H1 (cell line): ENCODE measurements around the gene CYBB. TPM values are rescaled to one million over a fixed set of nuclear protein-coding genes. Genes with fewer than 3 reads are reported as not detected.

Experiments
- HDAC2 ChIP-seq, 2 experiments: fragments of 300-600 bp in 1 of 2; sonication (generic) in 1 of 2; IDR thresholded peaks; 2 replicates each; pipeline ENCODE4 v1.6.1; 2011 to 2012; ENCODE audit warnings: low read depth in 2 of 2, low read length in 2 of 2, mild to moderate bottlenecking in 2 of 2, moderate library complexity in 2 of 2, borderline replicate concordance in 1 of 2, inconsistent platforms in 1 of 2
- PHF8 ChIP-seq: fragments of 200-600 bp; sonication (generic); conservative IDR thresholded peaks from 2 replicates; pipeline ENCODE4 v1.7.1; 2012; ENCODE audit warnings: low read depth, mild to moderate bottlenecking, inconsistent platforms, low read length, moderate library complexity
- RBBP5 ChIP-seq: IDR thresholded peaks from 2 replicates; pipeline ENCODE4 v1.7.1; 2012; ENCODE audit warnings: low read depth, mild to moderate bottlenecking, inconsistent platforms, low read length, moderate library complexity, borderline replicate concordance
- SP1 ChIP-seq: IDR thresholded peaks from 2 replicates; pipeline ENCODE4 v1.6.1; 2011; ENCODE audit warnings: low read depth, low read length
- SP4 ChIP-seq: IDR thresholded peaks from 2 replicates; pipeline ENCODE4 v1.6.1; 2012; ENCODE audit warnings: low read length, inconsistent platforms
- polyA plus RNA-seq, 7 experiments: library from polyadenylated mRNA; depleted of rRNA in 3 of 7; stranded (reverse) in 5 of 7; unstranded in 2 of 7; fragments of >200 nt in 5 of 7; fragments of 200-250 nt in 2 of 7; gene quantifications; 1 replicate in 5 of 7; 2 replicates in 1 of 7; 4 replicates in 1 of 7; pipeline versions ENCODE4 v1.2.1 to v1.2.3, GENCODE V29; 2011 to 2013; ENCODE audit warnings: missing spikeins in 2 of 7, mixed read lengths in 2 of 7
- total RNA-seq: library from RNA; stranded (reverse); fragmentation: NEBNext Ultra II Directional; extraction: Animal tissue kit (Norgen Biotek cat#: 25700); gene quantifications from 2 replicates; pipeline ENCODE4 v1.2.1, GENCODE V29; 2021
- TF ChIP-seq, protein P1 (sequence below): fragments of 300-600 bp; sonication (generic); IDR thresholded peaks from 2 replicates; pipeline ENCODE4 v1.7.1; 2012; ENCODE audit warnings: low read length, moderate library complexity, mild to moderate bottlenecking, inconsistent platforms; ENCODE audit not compliant: insufficient replicate concordance

Gene CYBB
- total and polyA plus RNA-seq, 2 of the 8 experiments (the other 6 are each of a cell fraction or from before 2014, with no cell fraction given), result 0.03 to 0.09 TPM

DNA sequence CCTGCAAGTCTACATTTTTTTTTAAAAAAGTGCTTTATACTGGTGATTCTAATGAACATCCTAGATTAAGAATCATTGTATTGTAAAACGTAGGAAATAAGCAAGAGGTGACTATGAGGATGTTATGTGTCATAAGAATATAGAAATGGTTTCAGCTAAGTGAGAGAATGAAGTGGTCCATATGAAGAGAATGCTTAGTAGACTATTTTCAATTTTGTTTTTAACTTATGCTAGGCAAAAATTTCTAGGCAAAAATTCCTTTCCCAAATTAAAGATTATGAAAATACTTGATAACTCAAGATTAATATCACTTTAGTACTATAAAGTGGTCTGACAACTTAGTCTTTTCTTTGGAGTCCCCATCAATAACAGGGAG is 66.7 kb downstream of the CYBB start (continued):
- TF ChIP-seq, protein P1, sequence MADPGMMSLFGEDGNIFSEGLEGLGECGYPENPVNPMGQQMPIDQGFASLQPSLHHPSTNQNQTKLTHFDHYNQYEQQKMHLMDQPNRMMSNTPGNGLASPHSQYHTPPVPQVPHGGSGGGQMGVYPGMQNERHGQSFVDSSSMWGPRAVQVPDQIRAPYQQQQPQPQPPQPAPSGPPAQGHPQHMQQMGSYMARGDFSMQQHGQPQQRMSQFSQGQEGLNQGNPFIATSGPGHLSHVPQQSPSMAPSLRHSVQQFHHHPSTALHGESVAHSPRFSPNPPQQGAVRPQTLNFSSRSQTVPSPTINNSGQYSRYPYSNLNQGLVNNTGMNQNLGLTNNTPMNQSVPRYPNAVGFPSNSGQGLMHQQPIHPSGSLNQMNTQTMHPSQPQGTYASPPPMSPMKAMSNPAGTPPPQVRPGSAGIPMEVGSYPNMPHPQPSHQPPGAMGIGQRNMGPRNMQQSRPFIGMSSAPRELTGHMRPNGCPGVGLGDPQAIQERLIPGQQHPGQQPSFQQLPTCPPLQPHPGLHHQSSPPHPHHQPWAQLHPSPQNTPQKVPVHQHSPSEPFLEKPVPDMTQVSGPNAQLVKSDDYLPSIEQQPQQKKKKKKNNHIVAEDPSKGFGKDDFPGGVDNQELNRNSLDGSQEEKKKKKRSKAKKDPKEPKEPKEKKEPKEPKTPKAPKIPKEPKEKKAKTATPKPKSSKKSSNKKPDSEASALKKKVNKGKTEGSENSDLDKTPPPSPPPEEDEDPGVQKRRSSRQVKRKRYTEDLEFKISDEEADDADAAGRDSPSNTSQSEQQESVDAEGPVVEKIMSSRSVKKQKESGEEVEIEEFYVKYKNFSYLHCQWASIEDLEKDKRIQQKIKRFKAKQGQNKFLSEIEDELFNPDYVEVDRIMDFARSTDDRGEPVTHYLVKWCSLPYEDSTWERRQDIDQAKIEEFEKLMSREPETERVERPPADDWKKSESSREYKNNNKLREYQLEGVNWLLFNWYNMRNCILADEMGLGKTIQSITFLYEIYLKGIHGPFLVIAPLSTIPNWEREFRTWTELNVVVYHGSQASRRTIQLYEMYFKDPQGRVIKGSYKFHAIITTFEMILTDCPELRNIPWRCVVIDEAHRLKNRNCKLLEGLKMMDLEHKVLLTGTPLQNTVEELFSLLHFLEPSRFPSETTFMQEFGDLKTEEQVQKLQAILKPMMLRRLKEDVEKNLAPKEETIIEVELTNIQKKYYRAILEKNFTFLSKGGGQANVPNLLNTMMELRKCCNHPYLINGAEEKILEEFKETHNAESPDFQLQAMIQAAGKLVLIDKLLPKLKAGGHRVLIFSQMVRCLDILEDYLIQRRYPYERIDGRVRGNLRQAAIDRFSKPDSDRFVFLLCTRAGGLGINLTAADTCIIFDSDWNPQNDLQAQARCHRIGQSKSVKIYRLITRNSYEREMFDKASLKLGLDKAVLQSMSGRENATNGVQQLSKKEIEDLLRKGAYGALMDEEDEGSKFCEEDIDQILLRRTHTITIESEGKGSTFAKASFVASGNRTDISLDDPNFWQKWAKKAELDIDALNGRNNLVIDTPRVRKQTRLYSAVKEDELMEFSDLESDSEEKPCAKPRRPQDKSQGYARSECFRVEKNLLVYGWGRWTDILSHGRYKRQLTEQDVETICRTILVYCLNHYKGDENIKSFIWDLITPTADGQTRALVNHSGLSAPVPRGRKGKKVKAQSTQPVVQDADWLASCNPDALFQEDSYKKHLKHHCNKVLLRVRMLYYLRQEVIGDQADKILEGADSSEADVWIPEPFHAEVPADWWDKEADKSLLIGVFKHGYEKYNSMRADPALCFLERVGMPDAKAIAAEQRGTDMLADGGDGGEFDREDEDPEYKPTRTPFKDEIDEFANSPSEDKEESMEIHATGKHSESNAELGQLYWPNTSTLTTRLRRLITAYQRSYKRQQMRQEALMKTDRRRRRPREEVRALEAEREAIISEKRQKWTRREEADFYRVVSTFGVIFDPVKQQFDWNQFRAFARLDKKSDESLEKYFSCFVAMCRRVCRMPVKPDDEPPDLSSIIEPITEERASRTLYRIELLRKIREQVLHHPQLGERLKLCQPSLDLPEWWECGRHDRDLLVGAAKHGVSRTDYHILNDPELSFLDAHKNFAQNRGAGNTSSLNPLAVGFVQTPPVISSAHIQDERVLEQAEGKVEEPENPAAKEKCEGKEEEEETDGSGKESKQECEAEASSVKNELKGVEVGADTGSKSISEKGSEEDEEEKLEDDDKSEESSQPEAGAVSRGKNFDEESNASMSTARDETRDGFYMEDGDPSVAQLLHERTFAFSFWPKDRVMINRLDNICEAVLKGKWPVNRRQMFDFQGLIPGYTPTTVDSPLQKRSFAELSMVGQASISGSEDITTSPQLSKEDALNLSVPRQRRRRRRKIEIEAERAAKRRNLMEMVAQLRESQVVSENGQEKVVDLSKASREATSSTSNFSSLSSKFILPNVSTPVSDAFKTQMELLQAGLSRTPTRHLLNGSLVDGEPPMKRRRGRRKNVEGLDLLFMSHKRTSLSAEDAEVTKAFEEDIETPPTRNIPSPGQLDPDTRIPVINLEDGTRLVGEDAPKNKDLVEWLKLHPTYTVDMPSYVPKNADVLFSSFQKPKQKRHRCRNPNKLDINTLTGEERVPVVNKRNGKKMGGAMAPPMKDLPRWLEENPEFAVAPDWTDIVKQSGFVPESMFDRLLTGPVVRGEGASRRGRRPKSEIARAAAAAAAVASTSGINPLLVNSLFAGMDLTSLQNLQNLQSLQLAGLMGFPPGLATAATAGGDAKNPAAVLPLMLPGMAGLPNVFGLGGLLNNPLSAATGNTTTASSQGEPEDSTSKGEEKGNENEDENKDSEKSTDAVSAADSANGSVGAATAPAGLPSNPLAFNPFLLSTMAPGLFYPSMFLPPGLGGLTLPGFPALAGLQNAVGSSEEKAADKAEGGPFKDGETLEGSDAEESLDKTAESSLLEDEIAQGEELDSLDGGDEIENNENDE, result no peak
- TF ChIP-seq PHF8, result no peak
- TF ChIP-seq SP1, result no peak
- TF ChIP-seq RBBP5, result no peak
- no peak for TF ChIP-seq SP4
- TF ChIP-seq HDAC2 (IDR thresholded peaks at IDR 0.05; ENCODE audit: borderline replicate concordance in 1 of 2, low read depth in 2 of 2, low read length in 2 of 2), result no peak
- TF ChIP-seq, all 59 proteins: peak for 0
